HG02943 (cell line): ENCODE results near the gene TLX1.

Experiments used
- ATAC-seq: cut with Tn5 transposase; IDR thresholded peaks from one replicate; pipeline ENCODE4 v1.9.1; 2021; ENCODE audit warnings: mild to moderate bottlenecking, low read depth, moderate library complexity; ENCODE audit not compliant: unreplicated experiment

The TLX1 gene

DNA sequence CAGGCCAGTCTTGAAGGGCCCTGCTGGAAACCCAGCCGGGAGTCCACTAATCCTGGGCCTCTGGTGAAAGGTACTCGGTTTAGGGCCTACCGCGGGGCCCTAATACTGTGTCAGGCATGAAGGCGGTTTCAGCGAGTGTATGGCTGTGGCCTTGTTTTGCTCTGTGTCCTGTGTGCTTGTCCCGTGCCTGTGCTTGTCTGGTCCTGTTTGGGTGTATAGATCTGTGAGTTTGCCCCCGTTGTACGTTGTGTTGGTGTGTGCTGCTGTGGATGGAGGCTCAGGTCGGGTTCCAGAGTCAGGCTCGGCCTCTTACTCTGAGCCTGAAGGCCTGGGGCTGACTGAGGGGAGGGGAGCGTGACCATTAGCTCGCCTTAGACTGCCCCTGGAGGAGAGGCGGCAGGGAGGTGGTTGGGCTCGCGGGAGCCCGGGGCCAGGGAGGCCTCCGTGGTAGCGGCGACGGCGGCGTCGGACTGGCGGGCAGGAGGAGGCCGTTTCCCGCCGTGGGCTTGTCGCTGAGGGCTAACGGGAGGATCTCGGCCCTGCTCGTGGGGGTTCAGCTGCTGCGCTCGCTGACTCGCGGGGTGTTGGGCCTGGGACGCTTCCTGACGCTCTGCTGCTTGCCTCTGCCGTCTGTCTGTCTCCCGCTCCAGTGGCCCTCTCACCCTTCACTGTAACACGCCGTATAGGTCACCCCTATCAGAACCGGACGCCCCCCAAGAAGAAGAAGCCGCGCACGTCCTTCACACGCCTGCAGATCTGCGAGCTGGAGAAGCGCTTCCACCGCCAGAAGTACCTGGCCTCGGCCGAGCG lies 2.6 kb downstream of the TLX1 start:
- no peak for ATAC-seq

DNA sequence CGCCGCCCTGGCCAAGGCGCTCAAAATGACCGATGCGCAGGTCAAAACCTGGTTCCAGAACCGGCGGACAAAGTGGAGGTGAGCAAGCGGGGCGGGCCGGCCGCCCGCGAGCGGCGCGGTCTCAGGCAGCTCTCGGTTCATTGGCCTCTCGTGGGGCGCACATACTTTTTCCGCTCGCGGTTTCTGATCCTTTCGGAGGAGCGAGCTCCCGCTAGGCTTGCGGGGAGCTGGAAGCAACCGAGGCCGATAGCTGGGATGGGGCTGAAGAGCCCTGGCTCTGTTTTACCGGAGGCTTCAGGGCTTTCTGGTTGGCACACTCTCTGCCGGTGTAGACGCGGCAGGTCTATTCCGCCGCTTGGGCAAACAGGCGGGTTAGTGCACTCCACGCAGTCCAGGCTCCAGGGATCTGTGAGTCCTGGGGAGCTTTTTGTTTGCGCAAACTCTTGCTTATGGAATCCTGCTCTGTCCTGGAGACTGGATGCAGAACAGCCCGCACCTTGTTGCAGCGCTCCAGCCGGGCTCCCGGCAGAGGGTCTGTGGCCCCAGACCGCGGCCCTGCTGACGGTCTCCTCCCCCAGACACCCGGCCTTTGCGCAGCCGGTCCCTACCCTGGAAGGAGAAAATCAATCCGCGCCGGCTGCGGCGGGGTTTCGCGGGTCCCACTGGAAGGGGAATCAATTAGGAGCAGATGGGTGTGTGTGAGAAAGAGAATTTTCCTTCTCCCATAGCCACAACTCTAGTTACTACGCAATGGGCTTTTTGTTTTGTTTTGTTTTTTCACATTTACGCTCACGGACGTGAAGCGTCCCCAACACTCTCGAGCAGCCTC lies 3.4 kb downstream of the TLX1 start:
- ATAC-seq = no peak

DNA sequence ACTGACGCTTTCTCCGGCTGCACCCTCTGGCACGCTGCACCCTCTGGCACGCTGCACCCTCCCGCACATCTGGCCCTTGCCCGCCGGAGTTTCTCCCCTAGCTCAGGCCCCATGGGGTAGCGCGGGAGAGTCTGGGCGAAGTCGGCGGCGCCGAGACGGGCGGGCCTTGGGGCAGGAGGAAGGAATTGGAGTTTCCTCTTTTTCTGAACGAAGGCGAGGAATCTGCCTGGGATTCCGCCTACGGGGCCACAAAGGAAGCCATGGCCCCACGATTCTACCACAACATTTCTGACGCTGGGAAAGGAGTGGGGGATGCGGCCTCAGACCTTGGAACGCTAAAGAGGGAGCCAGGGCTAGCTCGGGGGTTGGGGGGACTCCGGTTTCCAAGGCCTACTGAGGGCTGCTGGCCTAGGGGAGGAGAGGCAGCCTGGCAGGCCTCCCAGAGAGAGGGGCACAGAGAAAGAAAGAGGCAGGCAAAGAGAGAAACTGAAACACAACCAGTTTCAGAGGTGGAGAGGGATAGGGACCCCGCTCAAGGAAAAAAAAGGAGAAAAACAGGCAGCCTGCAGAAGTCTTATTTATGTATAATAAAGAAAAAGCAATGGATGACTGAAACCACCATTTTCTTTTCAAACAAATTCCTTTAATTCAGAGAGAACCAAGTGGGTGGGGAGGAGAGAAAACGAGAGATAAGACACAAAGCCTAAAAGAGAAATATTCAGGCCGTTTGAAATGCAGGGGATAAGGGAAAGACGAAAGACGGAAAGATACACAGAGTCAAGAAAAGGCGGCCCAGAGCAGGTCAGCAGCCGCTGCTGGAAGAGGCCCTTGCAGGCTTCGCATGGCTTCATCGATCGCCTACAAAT lies 4.3 kb downstream of the TLX1 start:
- ATAC-seq = no peak

DNA sequence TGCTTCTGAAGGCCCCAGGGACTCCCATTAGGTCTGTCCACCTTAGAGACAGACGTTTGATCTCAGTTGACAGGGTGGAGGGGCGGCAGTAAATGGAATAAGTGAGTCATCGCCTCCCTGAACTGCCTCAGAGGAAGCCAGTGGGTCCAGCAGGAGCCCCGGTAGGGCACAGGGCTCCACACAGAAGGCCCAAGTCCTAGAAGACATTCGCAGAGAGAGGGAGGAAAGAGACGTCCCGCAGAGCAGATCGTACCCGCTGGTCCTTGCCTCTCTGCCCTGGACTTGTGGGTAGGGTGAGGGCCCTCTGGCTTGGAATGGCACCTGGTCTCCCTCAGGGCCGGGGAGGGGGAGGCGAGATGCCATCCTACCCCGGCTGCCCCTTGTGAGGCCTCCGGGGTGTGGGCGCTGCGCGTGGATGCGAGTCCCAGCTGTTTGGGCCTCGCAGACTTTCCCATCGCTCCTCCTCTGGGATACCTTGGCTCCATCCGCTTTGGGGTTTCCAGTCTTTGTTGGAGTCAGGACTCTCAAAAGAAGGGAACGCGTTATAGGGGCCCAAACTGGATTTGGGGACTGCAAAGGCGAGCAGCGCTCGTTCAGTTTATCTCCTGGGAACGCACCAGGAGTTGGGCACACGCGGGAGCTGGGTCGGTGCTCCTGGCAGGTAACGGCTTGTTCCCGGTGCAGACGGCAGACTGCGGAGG lies 5.1 kb downstream of the TLX1 start:
- no peak for ATAC-seq

DNA sequence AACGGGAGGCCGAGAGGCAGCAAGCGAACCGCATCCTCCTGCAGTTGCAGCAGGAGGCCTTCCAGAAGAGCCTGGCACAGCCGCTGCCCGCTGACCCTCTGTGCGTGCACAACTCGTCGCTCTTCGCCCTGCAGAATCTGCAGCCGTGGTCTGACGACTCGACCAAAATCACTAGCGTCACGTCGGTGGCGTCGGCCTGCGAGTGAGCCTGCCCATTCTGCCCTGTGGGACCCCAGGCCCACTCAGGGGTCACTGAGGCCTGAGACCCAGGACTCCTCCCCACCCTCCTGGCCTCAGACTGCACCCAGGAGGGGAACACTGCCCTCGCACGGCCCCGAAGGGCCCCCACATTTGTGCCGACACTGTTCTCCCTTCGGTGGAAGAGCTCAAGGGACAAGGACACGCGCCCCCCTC lies 5.6 kb downstream of the TLX1 start:
- ATAC-seq = no peak

DNA sequence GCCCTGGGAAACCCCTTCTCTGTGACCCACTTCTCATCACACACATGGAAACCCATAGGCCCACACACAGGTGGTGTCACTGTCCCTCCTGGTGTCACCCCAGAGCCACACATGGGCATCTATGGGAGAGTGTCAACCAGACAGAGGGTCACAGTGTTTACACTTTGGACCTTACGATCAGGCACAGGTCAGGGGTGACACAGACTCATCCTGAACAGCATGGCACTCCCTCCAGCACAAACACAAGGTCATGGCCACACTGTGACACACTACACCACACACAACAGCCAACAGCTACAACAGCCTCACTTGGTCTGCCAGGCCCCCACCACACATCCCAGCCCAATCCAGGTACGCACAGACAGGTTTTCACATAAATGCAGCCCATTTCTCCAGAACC lies 6.2 kb downstream of the TLX1 start:
- no peak for ATAC-seq

DNA sequence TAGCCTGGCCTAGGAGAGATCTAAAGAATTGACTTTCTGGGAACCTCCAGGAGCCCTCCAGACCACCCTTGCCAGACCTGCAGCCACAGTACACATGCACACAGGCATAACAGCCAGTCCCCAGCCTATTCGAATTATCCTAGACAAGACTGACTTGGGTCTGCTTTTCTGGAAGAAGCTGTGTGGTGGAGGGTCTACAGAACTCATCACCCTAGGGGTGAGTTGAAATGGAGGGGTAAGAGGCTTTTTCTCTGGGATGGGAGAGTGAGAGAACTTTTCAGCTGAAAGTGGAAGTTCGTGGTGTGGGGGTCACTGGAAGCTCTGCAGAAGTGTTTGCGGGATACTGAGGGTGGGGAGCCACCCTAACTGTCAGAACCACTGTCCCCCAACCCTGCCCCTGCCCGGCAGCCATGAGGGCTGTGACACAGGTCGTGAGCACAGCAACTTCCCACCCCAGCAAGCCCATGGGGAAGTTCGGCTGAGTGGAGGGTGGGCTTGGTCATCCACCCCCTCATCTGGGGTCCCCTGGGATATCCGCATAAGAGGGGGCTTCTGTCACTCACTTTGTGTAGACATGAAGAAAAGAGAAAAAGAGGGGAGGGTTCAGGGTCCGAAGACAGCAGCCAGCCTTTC lies 7.8 kb downstream of the TLX1 start:
- ATAC-seq = no peak

DNA sequence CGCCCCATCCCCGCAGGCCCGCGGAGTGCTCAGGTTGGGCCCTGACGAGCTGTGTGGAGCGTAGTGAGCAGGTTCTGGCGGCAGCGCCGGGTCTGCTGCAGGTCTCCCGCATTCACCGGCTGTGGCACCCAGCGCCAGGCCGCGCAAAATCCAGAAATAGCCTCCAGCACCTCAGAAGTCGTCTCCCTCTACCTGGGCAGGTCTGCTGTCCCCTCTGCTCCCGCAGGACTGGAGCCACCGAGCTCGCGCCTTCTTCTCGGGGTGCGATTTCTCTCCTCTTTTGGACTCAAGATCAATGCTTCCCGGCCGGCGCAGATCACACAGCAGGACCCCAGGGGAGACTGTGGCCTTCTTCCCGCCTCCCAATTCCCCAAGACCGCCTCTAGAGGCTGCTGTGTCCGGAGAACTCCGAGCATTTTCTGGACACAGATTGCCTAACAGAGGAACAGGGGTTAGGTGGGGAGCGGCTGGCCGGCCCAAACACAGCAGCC lies 8.4 kb downstream of the TLX1 start:
- no peak for ATAC-seq

DNA sequence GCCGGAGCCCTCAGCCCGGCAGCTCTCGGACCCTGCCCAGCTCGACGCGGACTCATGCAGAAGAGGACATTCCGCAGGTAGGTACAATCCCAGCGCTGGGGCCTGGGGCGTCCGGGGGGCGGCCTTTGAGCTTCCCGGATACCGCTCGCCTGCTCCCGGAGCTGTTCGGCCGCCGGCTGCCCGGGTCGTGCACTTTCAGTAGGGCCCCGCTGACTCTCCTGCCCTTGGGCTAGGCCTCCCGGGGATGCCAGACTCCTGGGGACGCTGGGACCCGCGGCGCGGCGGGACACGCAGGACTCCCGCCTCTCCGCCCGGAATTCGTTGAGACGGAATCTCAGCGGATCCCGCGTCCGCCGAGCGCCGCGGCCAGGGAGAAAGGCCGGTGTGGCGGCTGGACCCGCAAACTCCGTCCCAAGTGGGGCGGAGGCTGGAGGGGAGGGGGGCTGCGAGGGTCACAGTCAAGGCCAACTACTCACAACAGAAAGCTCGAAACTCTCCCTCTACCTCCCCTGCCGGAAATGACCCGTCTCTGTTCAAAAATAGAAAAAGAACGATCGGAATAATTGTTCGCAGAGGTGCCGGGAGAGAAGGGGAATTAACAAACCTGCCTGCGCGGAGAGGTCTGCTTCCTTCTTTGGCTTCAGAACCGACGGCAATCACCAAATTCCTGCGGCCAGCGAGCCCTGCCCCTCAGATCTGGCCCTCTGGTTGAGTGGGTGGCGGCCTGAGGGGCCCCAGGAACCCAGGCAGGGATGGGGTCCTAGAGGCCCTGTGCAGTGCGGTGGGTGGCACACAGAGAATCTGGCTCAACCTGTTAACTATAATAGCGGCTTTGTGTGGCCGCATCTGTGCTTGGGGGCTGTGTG lies 9.2 kb downstream of the TLX1 start:
- ATAC-seq = no peak

DNA sequence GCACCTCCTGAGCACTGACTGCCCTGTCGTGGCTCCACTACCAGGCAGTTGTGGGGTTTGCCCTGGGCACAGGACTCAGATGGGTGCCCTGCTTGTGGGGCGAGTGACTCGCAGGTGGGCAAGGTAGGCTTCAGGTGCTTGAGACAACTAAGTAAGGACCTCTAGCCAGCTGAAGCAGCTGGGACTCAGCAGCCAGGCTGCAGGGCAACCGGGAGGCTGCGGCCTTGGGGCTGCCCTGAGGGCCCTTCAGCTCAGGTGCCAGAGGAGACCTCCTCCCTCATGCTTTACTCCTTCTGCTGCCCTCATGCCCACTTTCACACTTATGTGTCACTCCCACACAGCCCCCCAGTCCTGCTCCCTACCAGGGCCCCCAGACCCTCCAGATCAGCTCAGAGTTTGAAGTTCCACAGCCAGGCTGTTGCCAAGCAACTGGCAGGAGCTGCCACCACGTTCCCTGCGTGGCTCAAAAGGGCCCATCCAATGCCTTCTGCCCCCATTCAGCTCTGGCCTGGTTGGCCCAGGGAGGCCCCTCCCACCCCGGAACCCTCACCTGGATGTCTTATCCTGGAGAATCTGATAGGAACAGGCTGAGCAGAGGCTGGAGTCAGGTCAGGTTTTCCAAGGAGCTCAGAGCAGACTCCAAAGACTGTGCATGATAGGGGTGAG lies 10.0 kb downstream of the TLX1 start:
- no peak for ATAC-seq

DNA sequence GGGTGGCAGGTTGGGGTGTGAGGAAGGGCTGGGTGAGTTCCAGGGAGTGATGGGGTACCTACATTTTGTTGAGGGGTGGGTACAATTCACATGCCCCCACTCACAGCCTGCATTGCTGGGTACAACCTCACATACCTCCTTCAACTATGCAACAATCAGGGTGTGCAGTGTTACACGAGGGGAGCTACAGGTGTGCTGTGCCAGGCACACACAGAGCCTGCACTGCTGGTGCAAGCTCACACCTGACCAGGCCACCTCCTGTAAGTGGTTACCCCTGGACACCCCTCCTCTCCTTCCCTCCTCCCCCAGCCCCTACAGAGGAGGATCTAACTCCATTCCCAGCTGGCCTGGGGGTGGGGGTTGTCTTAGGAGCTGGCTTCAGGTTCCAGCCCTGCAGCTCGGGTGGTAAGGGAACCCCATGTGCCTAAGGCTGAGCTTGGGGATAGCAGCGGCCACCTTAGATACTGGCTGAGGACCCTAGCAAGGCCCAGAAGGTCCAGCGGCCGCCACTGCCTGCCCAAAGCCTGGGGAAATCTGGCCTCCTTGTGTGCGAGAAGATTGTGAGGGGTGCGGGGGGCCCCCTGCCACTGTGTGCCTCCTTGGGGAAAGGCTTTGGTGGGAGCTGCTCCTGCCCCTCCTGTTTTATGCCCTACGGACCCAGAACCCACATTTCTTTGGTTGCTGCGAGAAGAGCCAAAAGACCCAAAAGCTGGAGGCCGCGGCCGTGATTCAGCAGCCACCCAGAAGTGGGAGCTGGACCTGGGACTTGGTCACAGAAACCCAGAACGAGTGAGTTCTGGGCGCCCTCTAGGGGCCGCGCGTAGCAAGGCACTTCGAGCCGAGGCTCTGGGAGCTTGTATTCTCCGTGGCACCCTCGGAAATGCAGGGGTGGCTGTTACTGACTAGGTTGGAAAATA lies 10.8 kb downstream of the TLX1 start:
- no peak for ATAC-seq

DNA sequence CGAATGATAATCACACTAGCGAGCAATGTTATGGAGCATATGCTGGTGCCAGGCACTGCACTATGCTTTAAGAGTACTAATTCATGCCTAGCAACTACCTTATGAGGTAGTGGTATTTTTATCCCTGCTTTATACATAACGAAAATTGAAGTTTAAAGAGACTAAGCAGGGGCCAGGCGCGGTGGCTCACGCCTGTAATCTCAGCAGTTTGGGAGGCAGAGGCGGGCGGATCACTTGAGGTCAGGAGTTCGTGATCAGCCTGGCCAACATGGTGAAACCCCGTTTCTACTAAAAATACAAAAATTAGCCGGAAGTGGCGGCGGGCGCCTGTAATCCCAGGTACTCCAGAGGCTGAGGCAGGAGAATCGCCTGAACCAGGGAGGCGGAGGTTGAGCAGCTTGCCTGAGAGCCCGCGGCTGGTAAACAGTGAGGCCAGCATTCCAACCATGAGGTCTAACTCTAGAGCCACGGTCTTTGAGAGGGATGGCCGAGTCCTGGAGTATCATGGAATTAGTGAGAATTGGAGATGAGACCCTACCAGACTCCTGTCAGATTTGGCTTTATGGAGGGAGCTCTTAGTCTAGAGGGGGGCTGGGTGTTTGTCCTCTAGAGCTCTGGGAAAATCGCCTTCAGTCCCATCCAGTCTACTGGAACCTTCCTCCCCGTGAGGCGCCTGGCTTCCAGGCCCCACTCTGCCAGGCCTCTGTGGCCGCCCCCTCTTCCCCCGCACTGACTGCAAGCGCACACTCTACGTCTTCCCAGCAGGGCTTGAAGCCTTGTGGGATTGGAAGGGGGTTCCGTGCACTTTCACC lies 11.6 kb downstream of the TLX1 start:
- no peak for ATAC-seq

DNA sequence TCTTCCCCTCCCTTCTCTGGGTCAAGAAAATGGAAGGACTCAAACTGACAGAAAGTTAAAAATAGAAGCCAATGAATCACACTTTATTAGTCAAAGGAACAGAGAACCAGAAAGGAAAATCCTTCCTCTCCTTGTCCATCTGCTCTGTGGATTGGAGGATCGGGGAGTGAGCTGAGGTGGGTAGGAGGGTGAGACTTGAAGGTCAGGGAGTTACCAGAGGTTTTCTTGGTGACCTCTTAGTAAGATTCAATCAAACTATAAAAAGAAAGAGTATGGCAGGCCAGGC lies 12.2 kb downstream of the TLX1 start:
- ATAC-seq = no peak

DNA sequence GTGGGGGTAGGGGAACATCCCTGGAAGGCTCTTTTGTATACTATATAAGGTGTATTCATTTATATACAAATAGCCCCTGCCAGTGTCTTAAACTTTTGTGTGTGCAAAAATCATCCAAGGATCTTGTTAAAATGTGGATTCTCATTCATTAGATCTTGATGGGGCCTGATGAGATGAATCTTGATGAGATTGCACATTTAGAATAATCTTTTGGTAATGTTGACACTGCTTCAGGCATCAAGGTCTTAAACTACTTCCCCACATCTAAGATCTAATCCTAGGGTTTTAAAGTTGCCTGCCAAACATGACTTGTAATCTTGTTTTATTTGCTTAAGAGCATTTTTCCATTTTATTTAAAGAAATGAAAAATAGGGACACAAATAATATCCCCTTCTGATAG lies 13.0 kb downstream of the TLX1 start:
- ATAC-seq = no peak

DNA sequence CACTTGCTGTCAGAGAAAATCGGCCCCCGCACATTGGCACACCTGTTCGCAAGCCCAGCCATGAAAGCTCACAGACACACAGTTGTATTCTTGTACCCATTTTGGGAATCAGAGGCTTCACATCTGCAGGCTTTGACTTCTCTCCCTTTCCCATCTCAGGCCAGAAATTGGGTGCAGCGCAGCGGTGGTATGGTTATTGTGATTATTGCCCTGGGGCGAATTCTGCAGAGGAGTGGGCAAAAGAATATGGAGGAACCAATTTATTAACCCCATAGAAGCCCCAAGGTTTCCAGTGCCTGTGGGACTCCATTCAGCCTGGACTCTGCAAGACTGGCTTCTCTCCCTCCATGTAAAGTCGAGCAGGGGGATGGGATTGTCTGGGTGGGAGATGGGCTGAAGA lies 14.0 kb downstream of the TLX1 start:
- ATAC-seq = no peak

DNA sequence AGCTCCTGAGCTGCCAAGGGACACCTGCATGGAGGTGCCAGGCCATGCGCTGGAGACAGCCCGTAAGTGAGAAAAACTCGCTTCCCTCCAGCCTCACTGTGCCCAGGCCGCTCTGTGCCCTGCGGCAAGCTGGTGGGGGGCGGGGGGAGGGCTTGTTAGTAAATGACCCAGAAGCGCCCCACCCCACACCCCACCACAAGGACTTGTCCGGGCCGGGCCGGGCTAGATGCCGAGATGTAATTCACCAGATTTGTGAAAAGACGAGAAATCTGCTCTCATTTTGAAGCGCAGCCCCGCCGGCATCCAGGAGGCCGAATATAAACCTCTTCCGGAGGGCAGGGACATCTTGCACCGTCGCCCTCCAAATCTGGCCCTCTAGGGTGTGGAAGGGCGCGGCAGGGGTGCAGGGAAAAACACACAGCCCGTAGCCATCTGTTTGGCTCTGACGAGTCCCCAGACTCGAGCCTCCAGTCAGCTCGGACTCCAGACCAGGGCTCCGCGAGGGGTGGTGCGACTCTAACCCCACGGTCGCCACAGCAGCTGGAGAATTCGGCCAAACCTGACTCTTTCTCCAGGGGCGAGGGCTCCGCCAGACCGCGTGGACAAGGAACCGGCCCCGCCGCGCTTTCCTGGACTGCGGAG lies 14.8 kb downstream of the TLX1 start:
- ATAC-seq = no peak
